Fibroblast of mammary gland (primary cell): ENCODE measurements around the gene NMRAL1.

Experiments
- DNase-seq: peaks from one replicate; pipeline ENCODE4 v3.0.0-alpha.2; 2010; ENCODE audit warnings: low read depth
- H3K4me3 ChIP-seq: 2 replicates; pipeline ENCODE4 v1.5.1; 2011; ENCODE audit warnings: low read depth, mild to moderate bottlenecking, low read length, moderate library complexity; ENCODE audit not compliant: control insufficient read depth
- TF ChIP-seq, protein P1 (sequence below): conservative IDR thresholded peaks from 2 replicates; pipeline ENCODE4 v1.5.1; 2011; ENCODE audit warnings: low read depth, low read length, inconsistent platforms; ENCODE audit not compliant: control insufficient read depth, insufficient read depth

NMRAL1 gene

DNA sequence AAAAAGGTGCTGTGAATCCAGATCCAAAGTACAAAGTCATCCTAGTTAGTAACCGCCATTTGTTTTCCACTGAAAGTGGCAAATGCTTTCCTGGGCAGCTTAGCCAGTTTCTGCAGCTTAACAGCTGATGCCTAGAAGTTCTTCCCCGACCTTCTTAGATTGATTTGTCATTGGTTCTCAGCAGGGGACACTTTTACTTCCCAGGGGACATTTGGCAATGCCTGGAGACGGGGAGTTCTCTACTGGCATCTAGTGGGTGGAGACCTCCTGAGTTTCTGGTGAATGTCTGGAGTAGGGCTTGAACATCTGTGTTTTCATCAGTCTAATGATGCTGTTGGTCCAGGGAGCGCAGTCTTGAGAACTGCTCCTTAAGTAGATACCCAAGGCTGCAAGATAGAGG is 41.2 kb downstream of the NMRAL1 start:
- H3K4me3 ChIP-seq = no peak overlapping the region
- no peak for DNase-seq
- TF ChIP-seq, protein P1, sequence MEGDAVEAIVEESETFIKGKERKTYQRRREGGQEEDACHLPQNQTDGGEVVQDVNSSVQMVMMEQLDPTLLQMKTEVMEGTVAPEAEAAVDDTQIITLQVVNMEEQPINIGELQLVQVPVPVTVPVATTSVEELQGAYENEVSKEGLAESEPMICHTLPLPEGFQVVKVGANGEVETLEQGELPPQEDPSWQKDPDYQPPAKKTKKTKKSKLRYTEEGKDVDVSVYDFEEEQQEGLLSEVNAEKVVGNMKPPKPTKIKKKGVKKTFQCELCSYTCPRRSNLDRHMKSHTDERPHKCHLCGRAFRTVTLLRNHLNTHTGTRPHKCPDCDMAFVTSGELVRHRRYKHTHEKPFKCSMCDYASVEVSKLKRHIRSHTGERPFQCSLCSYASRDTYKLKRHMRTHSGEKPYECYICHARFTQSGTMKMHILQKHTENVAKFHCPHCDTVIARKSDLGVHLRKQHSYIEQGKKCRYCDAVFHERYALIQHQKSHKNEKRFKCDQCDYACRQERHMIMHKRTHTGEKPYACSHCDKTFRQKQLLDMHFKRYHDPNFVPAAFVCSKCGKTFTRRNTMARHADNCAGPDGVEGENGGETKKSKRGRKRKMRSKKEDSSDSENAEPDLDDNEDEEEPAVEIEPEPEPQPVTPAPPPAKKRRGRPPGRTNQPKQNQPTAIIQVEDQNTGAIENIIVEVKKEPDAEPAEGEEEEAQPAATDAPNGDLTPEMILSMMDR = no peak

DNA sequence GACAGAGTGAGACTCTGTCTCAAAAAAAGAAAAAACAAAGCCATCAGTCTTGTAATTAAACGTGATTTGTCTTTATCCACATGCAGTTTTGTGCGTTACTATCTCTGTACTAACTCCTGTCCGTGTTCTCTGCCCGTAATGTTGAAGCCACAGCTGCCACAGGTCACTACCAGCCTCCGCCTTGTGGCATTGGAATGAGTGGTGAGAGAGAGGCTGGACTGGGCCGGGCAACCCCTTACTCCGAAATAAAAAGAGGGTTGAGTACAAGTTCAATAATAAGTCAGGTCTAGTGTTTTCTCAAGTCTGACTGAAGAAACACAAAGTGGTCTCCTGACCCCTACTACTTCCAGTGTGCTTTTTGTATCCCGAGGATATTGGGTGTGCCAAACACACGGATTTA is 43.4 kb downstream of the NMRAL1 start:
- no peak overlapping the region for H3K4me3 ChIP-seq
- DNase-seq = no peak
- TF ChIP-seq, protein P1 = no peak

DNA sequence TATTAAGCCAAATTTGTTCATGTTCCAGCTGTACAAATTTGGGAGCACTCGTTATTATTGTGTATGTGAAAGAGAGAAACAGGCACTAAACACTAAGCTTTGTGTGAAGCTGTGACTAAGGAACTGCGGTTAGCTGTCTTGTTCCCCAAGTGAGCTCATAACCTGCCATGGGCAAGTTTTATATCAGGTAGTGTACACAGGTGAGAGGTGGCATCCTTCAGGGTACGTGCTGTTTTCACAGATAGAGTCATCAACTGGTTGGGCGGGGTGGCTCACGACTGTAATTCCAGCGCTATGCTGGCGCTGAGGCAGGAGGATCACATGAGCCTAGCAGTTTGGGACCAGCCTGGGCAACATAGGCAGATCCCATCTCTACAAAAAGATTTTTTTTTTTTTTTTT is 45.9 kb downstream of the NMRAL1 start:
- DNase-seq = no peak
- TF ChIP-seq, protein P1 = no peak
- no peak overlapping the region for H3K4me3 ChIP-seq

DNA sequence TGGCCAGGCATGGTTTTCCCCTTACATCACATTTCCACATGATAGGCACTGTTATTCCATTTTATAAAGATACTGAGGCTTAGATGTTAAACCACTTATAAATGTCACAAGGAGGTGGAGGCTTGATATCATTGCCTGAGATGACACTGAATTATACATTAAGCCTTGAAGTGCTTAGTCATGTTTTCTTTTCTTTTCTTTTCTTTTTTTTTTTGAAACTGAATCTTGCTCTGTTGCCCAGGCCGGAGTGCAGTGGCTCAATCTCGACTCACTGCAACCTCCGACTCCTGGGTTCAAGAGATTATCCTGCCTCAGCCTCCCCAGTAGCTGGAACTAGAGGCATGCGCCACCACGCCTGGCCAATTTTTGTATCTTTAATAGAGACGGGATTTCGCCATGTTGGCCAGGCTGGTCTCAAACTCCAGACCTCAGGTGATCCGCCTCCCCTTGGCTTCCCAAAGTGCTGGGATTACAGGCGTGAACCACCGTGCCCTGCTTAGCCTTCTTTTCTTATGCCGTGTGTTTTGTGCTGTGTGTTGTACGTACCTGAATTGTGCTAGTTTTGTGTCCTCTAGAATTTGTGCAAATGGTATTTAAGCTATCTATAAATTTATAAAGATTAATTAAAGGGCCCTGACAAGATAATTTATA is 47.6 kb downstream of the NMRAL1 start:
- peak overlapping the region; percentile 97 for H3K4me3 ChIP-seq
- no peak for DNase-seq
- TF ChIP-seq, protein P1 = no peak

DNA sequence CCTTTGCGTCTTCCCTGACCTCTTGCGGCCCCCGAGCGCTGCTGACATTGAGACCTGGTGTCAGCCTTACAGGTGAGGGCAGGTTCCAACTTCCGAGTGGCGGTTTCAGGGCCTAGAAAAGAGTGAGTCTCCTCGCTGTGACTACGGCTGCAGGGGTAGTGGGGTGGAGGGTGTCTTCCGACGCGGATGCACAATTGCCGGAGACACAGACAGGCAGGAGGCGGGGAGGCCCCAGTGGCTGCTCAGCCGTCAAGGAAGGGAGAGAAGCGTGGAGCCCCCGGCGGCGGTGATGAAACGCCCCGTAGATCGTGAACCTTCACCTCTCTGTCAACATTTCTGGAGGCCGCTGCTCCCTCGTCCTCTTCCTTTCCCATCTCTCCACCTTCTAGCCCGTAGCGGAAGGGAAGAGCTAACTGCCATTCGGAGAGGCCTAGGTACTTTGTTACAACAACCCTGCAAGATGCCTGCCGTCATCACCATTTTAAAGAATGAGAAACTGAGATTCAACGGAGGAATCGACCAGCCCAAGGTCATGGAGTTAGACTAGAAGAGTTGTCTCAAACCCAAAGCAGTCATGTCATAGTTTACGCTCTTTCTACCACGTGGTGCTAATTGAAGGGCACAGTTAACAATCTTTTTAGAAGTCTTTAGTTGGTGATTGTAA is 48.3 kb downstream of the NMRAL1 start:
- no peak for DNase-seq
- TF ChIP-seq, protein P1 = no peak
- peak overlapping the region; percentile 97 for H3K4me3 ChIP-seq

DNA sequence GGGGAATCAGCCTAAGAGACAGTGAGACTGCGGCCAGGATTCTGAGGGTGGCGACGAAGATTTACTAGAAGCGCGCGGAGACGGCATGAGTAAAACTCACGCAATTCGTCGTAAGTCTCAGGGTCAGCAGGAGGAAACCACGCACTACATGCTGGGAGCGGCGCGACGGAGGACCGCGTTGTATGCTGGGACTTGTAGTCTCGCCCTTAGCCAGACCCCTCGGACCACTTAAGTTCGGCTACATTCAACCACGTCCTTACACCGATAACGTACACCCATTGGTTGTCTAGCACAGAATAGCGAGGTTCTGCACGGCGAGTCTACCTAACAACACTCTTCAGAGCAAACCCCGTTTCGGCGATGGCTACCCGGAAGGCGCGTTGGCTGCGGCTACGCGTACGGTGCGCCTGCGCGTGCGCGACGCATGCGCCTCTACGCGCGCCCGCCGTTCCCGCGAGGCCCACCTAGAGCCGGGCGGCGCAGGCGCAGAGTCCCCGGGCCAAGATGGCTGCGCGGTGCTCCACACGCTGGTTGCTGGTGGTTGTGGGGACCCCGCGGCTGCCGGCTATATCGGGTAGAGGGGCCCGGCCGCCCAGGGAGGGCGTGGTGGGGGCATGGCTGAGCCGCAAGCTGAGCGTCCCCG is 48.9 kb downstream of the NMRAL1 start, which contains the start of gene DNAJA3:
Gene DNAJA3, plus strand, starts transcription at position 491 of the 643 bp plus-strand sequence. Its CDS starts 14 bp downstream, at position 505.
- TF ChIP-seq, protein P1 = no peak
- peak; percentile 97 for DNase-seq
- peak within 1 kb of the TSS; percentile 97 for H3K4me3 ChIP-seq
